Measurements from ENCODE around the gene TECPR2.

- TF ChIP-seq TAF1 (IDR thresholded peaks at IDR 0.05; ENCODE audit: borderline replicate concordance, insufficient read depth, low read length), result no peak
- no peak for TF ChIP-seq POLR2AphosphoS5 (IDR thresholded peaks at IDR 0.05; ENCODE audit: low read depth, low read length)
- no peak for TF ChIP-seq FOXP2 (optimal IDR thresholded peaks at IDR 0.05; ENCODE audit: borderline replicate concordance, extremely low read depth, extremely low read length, insufficient read depth)
- no peak for TF ChIP-seq REST (IDR thresholded peaks at IDR 0.05; ENCODE audit: insufficient read depth in 1 of 2, low read depth in 2 of 2, low read length in 2 of 2)
- no peak for TF ChIP-seq SIN3A (IDR thresholded peaks at IDR 0.05; ENCODE audit: borderline replicate concordance, insufficient read depth, low read length)
Observed at GRCh38 chr14:102419716-102420115, 57.0 kb downstream of the TECPR2 start.
